Activated CD4-positive, alpha-beta memory T cell treated with anti-CD3 and anti-CD28 coated beads, Interleukin-2, amount 10 ng/mL, durations not matched to agents 7 days and 5 days (primary cell): ENCODE results near the gene SGMS1. TPM values are rescaled to one million over a fixed set of nuclear protein-coding genes. Genes with fewer than 3 reads are reported as not detected.
"Not testable (repeated sequence)": the region's sequence is repeated elsewhere in the genome, so short reads cannot be mapped to it uniquely, and the experiment has no call there.

ENCODE experiments used
- CTCF ChIA-PET: fragments of 350-600 bp; sonication (Branson Sonifier 250); formaldehyde crosslinking; loops from one replicate; lab custom pipeline; 2021; ENCODE audit warnings: antibody characterized with exemption, inconsistent platforms; lab: Charles Lee
- POLR2A ChIA-PET: fragments of 350-600 bp; sonication (Branson Sonifier 250); formaldehyde crosslinking; loops from one replicate; lab custom pipeline; 2021; ENCODE audit warnings: antibody characterized with exemption; lab: Charles Lee
- DNase-seq: peaks from one replicate; pipeline ENCODE4 v3.0.0-alpha.2; 2020
- H3K27ac Mint-ChIP-seq: one replicate; pipeline ENCODE4 v1.8.0; 2021; ENCODE audit warnings: mild to moderate bottlenecking, mixed read lengths
- H3K27me3 Mint-ChIP-seq: one replicate; pipeline ENCODE4 v1.8.0; 2021; ENCODE audit warnings: mixed read lengths
- H3K36me3 Mint-ChIP-seq: one replicate; pipeline ENCODE4 v1.8.0; 2021; ENCODE audit warnings: low read depth, mixed read lengths
- H3K4me1 Mint-ChIP-seq: one replicate; pipeline ENCODE4 v1.8.0; 2021; ENCODE audit warnings: mixed read lengths
- H3K4me3 Mint-ChIP-seq: one replicate; pipeline ENCODE4 v1.8.0; 2021; ENCODE audit warnings: mild to moderate bottlenecking, mixed read lengths
- H3K9me3 Mint-ChIP-seq: one replicate; pipeline ENCODE4 v1.8.0; 2021; ENCODE audit warnings: mixed read lengths
- total RNA-seq, 2 experiments: library from RNA; stranded (reverse); gene quantifications; one replicate each; pipeline ENCODE4 v1.2.3, GENCODE V29; 2021

The SGMS1 gene
- total RNA-seq, 2 experiments from 2014 or later, result 18.9 to 19.9 TPM

GRCh38 chr10:50541317-50541716, 82.4 kb downstream of the SGMS1 start:
- no peak overlapping the region for H3K4me3 Mint-ChIP-seq
- H3K27me3 Mint-ChIP-seq, result no peaks in the 10 kb centered on the region
- peaks cover 69% of the 10 kb centered on the region for H3K4me1 Mint-ChIP-seq
- no peak for DNase-seq
- no peak overlapping the region for H3K27ac Mint-ChIP-seq
- ChIA-PET CTCF (no interaction called here), POLR2A (no interaction called here)
- peaks cover 6% of the 10 kb centered on the region for H3K36me3 Mint-ChIP-seq
- no peaks in the 10 kb centered on the region for H3K9me3 Mint-ChIP-seq

DNA sequence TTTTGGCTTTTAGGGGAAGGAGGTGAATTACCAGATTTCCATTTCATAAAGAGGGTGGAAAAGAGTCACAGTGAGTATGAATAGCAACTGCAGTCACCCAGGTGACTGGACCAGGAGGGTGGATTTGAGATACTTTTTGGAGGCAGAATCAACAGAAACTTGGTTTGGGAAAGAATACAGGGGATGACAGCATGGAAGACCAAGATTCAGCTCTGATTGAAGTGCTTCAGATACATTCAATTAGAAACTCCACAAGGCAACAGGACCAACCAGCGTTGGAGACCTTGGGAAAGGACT, 83.0 kb downstream of the SGMS1 start:
- peak overlapping the region; percentile 64 for H3K27ac Mint-ChIP-seq
- H3K4me1 Mint-ChIP-seq, result peaks cover 73% of the 10 kb centered on the region
- H3K9me3 Mint-ChIP-seq, result no peaks in the 10 kb centered on the region
- H3K36me3 Mint-ChIP-seq, result peaks cover 9% of the 10 kb centered on the region
- H3K4me3 Mint-ChIP-seq, result peak overlapping the region; percentile 10
- DNase-seq, result no peak
- POLR2A ChIA-PET, result no interaction called here
- H3K27me3 Mint-ChIP-seq, result no peaks in the 10 kb centered on the region
- CTCF ChIA-PET, result no interaction called here

DNA sequence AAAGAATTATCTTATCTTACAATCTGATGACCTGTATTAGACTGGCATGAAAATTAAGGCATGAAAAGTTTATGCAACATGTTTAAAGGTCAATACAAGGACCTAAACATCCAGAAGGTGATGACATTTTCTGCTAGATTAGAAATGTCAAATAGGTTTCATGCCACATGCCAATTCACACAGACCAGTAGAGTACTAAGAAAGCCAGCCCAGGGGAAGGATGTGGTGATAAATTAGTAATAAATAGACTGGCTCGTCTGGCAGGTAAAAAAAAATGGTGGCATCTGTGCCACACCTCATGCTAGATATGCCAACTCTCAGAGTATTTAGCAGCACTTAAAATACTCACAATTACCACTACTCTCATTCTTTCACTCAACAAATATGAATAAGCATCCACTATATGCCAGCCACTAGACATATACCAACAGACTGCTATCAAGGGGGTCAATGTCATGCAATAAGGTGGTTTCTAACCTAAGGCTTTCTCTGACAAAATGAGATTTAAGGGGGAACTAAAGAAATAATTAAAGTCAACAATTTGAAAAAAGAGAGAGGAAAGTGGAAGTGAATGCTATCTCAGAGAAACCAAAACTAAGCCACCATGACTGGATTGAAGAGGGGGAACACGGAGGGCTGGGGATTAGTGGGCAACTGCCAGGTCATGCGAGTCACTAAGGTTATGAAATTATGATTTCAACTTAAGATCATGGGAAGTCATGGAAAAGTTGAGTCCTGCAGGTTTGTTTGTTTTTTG, 83.5 kb downstream of the SGMS1 start:
- no peak for DNase-seq
- peaks cover 9% of the 10 kb centered on the region for H3K36me3 Mint-ChIP-seq
- CTCF ChIA-PET, result no interaction called here
- no peaks in the 10 kb centered on the region for H3K9me3 Mint-ChIP-seq
- peak overlapping the region; percentile 64 for H3K27ac Mint-ChIP-seq
- no peaks in the 10 kb centered on the region for H3K27me3 Mint-ChIP-seq
- peaks cover 72% of the 10 kb centered on the region for H3K4me1 Mint-ChIP-seq
- POLR2A ChIA-PET, result no interaction called here
- H3K4me3 Mint-ChIP-seq, result peak overlapping the region; percentile 10

- Mint-ChIP-seq H3K27ac (peak overlapping the region; percentile 16), H3K9me3 (no peaks in the 10 kb centered on the region), H3K4me1 (peaks cover 59% of the 10 kb centered on the region), H3K36me3 (peaks cover 9% of the 10 kb centered on the region), H3K4me3 (no peak overlapping the region), H3K27me3 (no peaks in the 10 kb centered on the region)
- ChIA-PET CTCF (interaction anchor here (0.9 to 1.0 kb wide), 2 partner anchors 26 to 118 kb away, joined by 3 read pairs; no protein-coding TSS in a partner anchor), POLR2A (interaction anchor here (0.8 to 1.8 kb wide), 5 partner anchors 25 to 121 kb away, joined by 3 to 7 read pairs (median 4); no protein-coding TSS in a partner anchor)
- no peak for DNase-seq
These were observed 85.0 kb downstream of the SGMS1 start for GRCh38 chr10:50538555-50539398.

DNA sequence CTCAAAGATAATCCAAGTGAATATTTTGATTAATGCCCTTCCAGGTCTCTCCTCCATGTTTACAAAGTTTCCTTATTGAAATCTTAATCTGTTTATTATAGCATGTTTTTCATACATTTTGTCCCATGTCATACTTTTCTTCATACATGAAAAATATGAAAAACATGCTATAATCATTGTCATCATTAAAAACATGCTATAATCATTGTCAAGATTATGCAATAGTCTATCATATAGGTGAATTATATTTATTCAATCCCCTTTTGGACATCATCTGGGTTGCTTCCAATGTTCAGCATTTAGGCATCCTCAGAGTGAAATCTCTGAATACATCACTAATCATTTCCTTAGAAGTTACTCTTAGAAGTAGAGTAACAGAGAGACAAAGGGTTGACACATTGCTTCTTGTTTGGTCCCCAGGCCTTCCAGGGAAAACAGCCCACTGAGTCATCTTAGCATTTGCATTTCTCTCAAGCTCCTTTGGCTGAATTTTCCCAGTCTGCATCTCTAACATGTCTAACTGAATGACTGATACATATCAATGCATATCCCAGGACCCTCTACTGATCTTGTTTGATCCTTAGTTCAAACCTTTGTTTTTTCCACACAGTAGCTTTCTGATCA, 87.0 kb downstream of the SGMS1 start:
- POLR2A ChIA-PET, result interaction anchor here (1.8 kb wide), 1 partner anchor 23 kb away, joined by 7 read pairs; no protein-coding TSS in a partner anchor
- Mint-ChIP-seq H3K4me3 (no peak overlapping the region), H3K27ac (no peak overlapping the region)

DNA sequence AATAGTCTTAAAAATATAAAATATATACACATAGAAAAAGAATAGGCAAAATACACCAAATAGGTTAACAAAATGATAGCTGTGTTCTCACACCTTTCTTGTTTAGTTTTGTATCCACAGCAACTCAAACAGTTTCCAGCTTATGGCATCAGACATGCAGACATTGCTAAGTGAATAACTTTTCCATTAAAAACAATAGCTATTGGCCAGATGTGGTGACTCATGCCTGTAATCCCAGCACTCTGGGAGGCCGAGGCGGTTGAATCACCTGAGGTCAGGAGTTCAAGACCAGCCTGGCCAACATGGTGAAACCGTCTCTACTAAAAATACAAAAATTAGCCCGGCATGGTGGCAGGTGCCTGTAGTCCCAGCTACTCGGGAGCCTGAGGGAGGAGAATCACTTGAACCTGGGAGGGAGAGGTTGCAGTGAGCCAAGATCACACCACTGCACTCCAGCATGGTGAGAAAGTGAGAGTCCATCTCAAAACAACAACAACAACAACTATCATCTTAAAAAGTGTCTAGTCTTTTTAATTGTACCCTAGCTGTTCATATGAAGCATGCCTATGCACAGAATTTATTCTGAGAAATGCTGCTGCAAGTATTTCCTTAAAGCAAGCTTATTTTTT, 88.9 kb downstream of the SGMS1 start:
- CTCF ChIA-PET, result interaction anchor here (1.2 to 1.8 kb wide), 2 partner anchors 18 to 115 kb away, joined by 3 to 8 read pairs; no protein-coding TSS in a partner anchor
- POLR2A ChIA-PET, result interaction anchor here (1.5 kb wide), 1 partner anchor 21 kb away, joined by 4 read pairs; no protein-coding TSS in a partner anchor
- not testable (repeated sequence) for DNase-seq

More for the DNA sequence above, 87.0 kb downstream of the SGMS1 start:
- H3K27me3 Mint-ChIP-seq, result no peaks in the 10 kb centered on the region
- no peak for DNase-seq
- H3K36me3 Mint-ChIP-seq, result peaks cover 9% of the 10 kb centered on the region
- CTCF ChIA-PET, result no interaction called here
- H3K9me3 Mint-ChIP-seq, result no peaks in the 10 kb centered on the region
- H3K4me1 Mint-ChIP-seq, result peaks cover 44% of the 10 kb centered on the region

DNA sequence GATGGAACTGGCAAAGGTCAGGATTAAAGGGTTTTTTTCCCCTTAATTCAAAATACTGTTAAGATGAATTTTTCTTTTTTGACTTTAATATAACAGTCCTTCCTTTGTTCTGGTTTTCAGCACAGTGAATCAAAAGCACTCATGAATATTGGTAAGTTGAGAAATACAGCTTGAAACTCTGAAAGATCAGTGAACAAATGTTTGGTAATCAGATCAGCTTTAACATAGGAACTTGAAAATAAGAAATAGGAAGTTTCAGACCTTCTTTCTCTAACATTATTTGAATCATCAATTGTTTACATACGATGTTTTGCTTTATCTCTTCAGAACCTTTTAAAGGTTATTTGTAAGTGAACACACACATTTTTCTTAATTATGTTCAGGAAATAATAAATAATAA, 90.5 kb downstream of the SGMS1 start:
- H3K9me3 Mint-ChIP-seq, result no peaks in the 10 kb centered on the region
- POLR2A ChIA-PET, result no interaction called here
- DNase-seq, result no peak
- H3K4me3 Mint-ChIP-seq, result no peak overlapping the region
- no peaks in the 10 kb centered on the region for H3K27me3 Mint-ChIP-seq
- CTCF ChIA-PET, result no interaction called here
- H3K36me3 Mint-ChIP-seq, result peaks cover 2% of the 10 kb centered on the region
- peaks cover 10% of the 10 kb centered on the region for H3K4me1 Mint-ChIP-seq
- H3K27ac Mint-ChIP-seq, result no peak overlapping the region

More for the DNA sequence above, 88.9 kb downstream of the SGMS1 start:
- not testable (repeated sequence) for H3K9me3 Mint-ChIP-seq, H3K27me3 Mint-ChIP-seq, H3K27ac Mint-ChIP-seq, H3K36me3 Mint-ChIP-seq, H3K4me3 Mint-ChIP-seq
- peaks cover 25% of the 10 kb centered on the region for H3K4me1 Mint-ChIP-seq

DNA sequence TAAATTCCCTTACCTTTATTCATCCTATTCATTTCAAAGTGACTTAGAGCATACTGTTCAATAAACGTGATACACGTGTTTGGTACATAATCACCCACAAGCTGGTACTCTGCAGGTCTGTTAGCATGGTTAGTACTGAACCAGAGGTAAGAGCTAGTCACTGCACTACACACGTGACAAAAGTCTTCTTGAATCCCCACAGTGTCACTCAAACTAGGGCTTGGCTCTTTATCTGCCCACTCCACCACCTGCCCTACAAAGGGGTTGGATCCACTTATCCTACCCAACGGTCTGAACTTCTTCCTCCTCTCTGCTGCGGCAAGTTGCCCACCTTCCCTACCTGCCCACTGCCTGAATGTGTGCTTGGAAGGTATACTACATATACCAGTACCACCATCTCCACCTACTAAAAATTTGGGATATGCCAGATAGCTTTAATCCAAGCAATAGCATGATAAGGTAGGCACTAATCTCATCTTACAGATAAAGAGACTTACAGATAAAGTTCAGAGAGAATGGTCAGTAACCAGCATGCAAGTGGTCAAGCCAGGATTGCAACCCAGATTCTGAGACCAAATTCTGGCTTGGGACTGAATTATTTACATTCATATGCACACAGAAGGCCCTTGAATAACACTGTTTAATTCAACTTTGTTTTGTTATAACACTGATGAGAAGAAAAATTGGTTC, 92.2 kb downstream of the SGMS1 start:
- ChIA-PET POLR2A (interaction anchor here (2.0 kb wide), 1 partner anchor 19 kb away, joined by 4 read pairs; no protein-coding TSS in a partner anchor), CTCF (no interaction called here)
- Mint-ChIP-seq H3K4me1 (peaks cover 10% of the 10 kb centered on the region), H3K27ac (no peak overlapping the region), H3K36me3 (peaks cover 2% of the 10 kb centered on the region), H3K27me3 (no peaks in the 10 kb centered on the region), H3K4me3 (no peak overlapping the region), H3K9me3 (no peaks in the 10 kb centered on the region)
- DNase-seq, result no peak

DNA sequence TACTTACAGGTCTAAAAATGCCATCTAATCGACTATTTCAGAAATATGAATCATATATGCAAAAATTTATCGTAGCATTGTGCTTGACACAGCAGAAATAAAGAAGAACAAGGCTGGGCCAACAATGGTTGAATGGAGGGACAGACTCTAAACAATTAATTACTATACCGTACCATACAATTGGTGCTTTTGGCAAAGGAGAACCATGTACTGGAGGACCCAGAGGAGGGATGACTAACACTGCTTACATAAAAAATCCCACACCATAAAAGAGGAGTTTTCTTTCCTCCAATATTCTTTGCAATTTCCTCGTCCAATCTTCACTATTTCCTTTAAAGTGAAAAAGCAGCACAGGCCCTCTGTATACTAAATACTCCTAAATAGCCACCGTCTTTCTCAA, 94.1 kb downstream of the SGMS1 start:
- ChIA-PET CTCF (no interaction called here), POLR2A (interaction anchor here (2.0 kb wide), 1 partner anchor 17 kb away, joined by 4 read pairs; no protein-coding TSS in a partner anchor)
- Mint-ChIP-seq H3K36me3 (no peaks in the 10 kb centered on the region), H3K27ac (no peak overlapping the region), H3K9me3 (no peaks in the 10 kb centered on the region), H3K4me3 (no peak overlapping the region), H3K4me1 (peaks cover 6% of the 10 kb centered on the region), H3K27me3 (no peaks in the 10 kb centered on the region)
- no peak for DNase-seq

GRCh38 chr10:50528206-50528605, 95.5 kb downstream of the SGMS1 start:
- no peaks in the 10 kb centered on the region for H3K27me3 Mint-ChIP-seq
- H3K27ac Mint-ChIP-seq, result no peak overlapping the region
- POLR2A ChIA-PET, result no interaction called here
- no peaks in the 10 kb centered on the region for H3K9me3 Mint-ChIP-seq
- peaks cover 6% of the 10 kb centered on the region for H3K4me1 Mint-ChIP-seq
- H3K4me3 Mint-ChIP-seq, result no peak overlapping the region
- CTCF ChIA-PET, result no interaction called here
- DNase-seq, result no peak
- no peaks in the 10 kb centered on the region for H3K36me3 Mint-ChIP-seq

DNA sequence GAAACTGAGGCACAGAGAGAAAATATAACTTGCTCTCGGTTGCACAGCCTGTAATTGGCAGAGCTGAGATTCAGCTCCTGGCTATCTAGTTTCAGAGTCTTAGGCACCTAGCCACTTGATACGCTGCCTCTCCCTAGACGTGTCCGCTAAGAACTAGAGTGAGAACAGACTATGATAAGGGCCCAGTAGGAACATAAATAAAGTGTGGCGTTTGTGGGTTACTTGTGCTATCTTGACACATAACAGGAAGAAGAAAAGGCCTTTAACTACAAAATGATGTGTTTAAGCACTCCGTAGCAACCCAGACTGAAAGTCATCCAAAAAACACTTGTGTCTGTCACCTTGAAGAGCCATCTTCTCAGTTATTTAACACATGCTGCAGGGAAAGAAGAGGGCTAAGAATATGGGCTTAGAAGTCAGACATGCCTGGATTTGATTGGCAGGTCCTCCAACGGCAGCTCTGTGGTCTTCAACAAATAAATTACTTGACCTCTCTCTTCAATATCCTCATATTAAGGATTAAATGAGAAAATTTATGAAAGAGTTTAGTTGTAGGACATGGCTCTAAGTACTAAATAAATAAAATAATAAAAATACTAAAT, 96.2 kb downstream of the SGMS1 start:
- POLR2A ChIA-PET, result interaction anchor here (1.4 kb wide), 1 partner anchor 15 kb away, joined by 5 read pairs; no protein-coding TSS in a partner anchor
- no peaks in the 10 kb centered on the region for H3K27me3 Mint-ChIP-seq
- no peaks in the 10 kb centered on the region for H3K9me3 Mint-ChIP-seq
- DNase-seq, result no peak
- H3K4me3 Mint-ChIP-seq, result no peak overlapping the region
- H3K4me1 Mint-ChIP-seq, result peaks cover 6% of the 10 kb centered on the region
- no peaks in the 10 kb centered on the region for H3K36me3 Mint-ChIP-seq
- CTCF ChIA-PET, result no interaction called here
- no peak overlapping the region for H3K27ac Mint-ChIP-seq

DNA sequence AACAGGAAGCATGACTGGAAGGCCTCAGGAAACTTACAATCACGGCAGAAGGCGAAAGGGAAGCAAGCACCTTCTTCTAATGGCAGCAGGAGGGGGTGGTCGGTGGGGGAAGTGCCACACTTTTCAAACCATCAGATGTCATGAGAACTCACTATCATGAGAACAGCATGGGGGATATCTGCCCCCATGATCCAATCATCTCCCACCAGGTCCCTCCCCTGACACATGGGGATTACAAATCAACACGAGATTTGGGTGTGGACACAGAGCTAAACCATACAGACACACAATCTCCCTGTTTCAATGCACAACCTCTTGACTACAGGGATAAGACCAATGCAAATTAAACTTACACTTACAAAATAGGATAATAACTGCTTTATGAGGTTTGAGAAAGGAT, 97.6 kb downstream of the SGMS1 start:
- POLR2A ChIA-PET, result interaction anchor here (0.9 kb wide), 1 partner anchor 13 kb away, joined by 3 read pairs; no protein-coding TSS in a partner anchor
- Mint-ChIP-seq H3K27ac (no peak overlapping the region), H3K36me3 (no peaks in the 10 kb centered on the region), H3K9me3 (no peaks in the 10 kb centered on the region), H3K27me3 (no peaks in the 10 kb centered on the region), H3K4me3 (no peak overlapping the region), H3K4me1 (peaks cover 6% of the 10 kb centered on the region)
- CTCF ChIA-PET, result no interaction called here
- DNase-seq, result no peak
